ENCODE data around the gene GRB14.

Gene GRB14

GRCh38 chr2:164458792-164459191 is 162.5 kb downstream of the GRB14 start:
- H3K4me3 ChIP-seq (ENCODE audit: low read length) = no peak overlapping the region
- H3K36me3 ChIP-seq (ENCODE audit: control insufficient read depth, insufficient read depth, low read length) = no peaks in the 10 kb centered on the region
- no peaks in the 10 kb centered on the region for H3K4me1 ChIP-seq (ENCODE audit: control insufficient read depth, insufficient read depth, low read length)
- H3K27me3 ChIP-seq (ENCODE audit: control insufficient read depth, insufficient read depth, low read length) = no peaks in the 10 kb centered on the region
- no peak overlapping the region for H3K27ac ChIP-seq (ENCODE audit: low read depth, low read length)
- H3K9ac ChIP-seq (ENCODE audit: low read length) = no peak overlapping the region

- Histone ChIP-seq H3K27ac (ENCODE audit: low read depth, low read length) (no peak overlapping the region), H3K9ac (ENCODE audit: low read length) (no peak overlapping the region), H3K36me3 (ENCODE audit: control insufficient read depth, insufficient read depth, low read length) (no peaks in the 10 kb centered on the region), H3K4me3 (ENCODE audit: low read length) (no peak overlapping the region), H3K27me3 (ENCODE audit: control insufficient read depth, insufficient read depth, low read length) (no peaks in the 10 kb centered on the region), H3K4me1 (ENCODE audit: control insufficient read depth, insufficient read depth, low read length) (no peaks in the 10 kb centered on the region)
These were observed 164.0 kb downstream of the GRB14 start for GRCh38 chr2:164457271-164457670.

- Histone ChIP-seq H3K36me3 (ENCODE audit: control insufficient read depth, insufficient read depth, low read length) (no peaks in the 10 kb centered on the region), H3K27me3 (ENCODE audit: control insufficient read depth, insufficient read depth, low read length) (no peaks in the 10 kb centered on the region), H3K9ac (ENCODE audit: low read length) (no peak overlapping the region), H3K27ac (ENCODE audit: low read depth, low read length) (no peak overlapping the region), H3K4me1 (ENCODE audit: control insufficient read depth, insufficient read depth, low read length) (no peaks in the 10 kb centered on the region), H3K4me3 (ENCODE audit: low read length) (no peak overlapping the region)
These were observed 164.7 kb downstream of the GRB14 start for GRCh38 chr2:164456619-164457018.

GRCh38 chr2:164453656-164454305 is 167.5 kb downstream of the GRB14 start:
- Histone ChIP-seq H3K27ac (ENCODE audit: low read depth, low read length) (no peak overlapping the region), H3K9ac (ENCODE audit: low read length) (no peak overlapping the region), H3K36me3 (ENCODE audit: control insufficient read depth, insufficient read depth, low read length) (no peaks in the 10 kb centered on the region), H3K4me3 (ENCODE audit: low read length) (no peak overlapping the region), H3K27me3 (ENCODE audit: control insufficient read depth, insufficient read depth, low read length) (no peaks in the 10 kb centered on the region), H3K4me1 (ENCODE audit: control insufficient read depth, insufficient read depth, low read length) (no peaks in the 10 kb centered on the region)

GRCh38 chr2:164450278-164450677 is 171.0 kb downstream of the GRB14 start:
- Histone ChIP-seq H3K4me3 (ENCODE audit: low read length) (no peak overlapping the region), H3K27me3 (ENCODE audit: control insufficient read depth, insufficient read depth, low read length) (no peaks in the 10 kb centered on the region), H3K36me3 (ENCODE audit: control insufficient read depth, insufficient read depth, low read length) (no peaks in the 10 kb centered on the region), H3K4me1 (ENCODE audit: control insufficient read depth, insufficient read depth, low read length) (no peaks in the 10 kb centered on the region), H3K9ac (ENCODE audit: low read length) (no peak overlapping the region), H3K27ac (ENCODE audit: low read depth, low read length) (no peak overlapping the region)

GRCh38 chr2:164449706-164450105 is 171.6 kb downstream of the GRB14 start:
- Histone ChIP-seq H3K27ac (ENCODE audit: low read depth, low read length) (no peak overlapping the region), H3K36me3 (ENCODE audit: control insufficient read depth, insufficient read depth, low read length) (no peaks in the 10 kb centered on the region), H3K4me1 (ENCODE audit: control insufficient read depth, insufficient read depth, low read length) (no peaks in the 10 kb centered on the region), H3K4me3 (ENCODE audit: low read length) (no peak overlapping the region), H3K9ac (ENCODE audit: low read length) (no peak overlapping the region), H3K27me3 (ENCODE audit: control insufficient read depth, insufficient read depth, low read length) (no peaks in the 10 kb centered on the region)

- Histone ChIP-seq H3K4me1 (ENCODE audit: control insufficient read depth, insufficient read depth, low read length) (no peaks in the 10 kb centered on the region), H3K27me3 (ENCODE audit: control insufficient read depth, insufficient read depth, low read length) (no peaks in the 10 kb centered on the region), H3K4me3 (ENCODE audit: low read length) (no peak overlapping the region), H3K9ac (ENCODE audit: low read length) (no peak overlapping the region), H3K27ac (ENCODE audit: low read depth, low read length) (no peak overlapping the region), H3K36me3 (ENCODE audit: control insufficient read depth, insufficient read depth, low read length) (no peaks in the 10 kb centered on the region)
These were observed 173.6 kb downstream of the GRB14 start for GRCh38 chr2:164447660-164448059.
